Neuronal stem cell (in vitro differentiated cells): ENCODE results near the gene B3GAT1.

Experiments used
- DNase-seq: peaks from one replicate; pipeline ENCODE4 v3.0.0-alpha.2; 2013; ENCODE audit warnings: low spot score
- H2AFZ ChIP-seq: one replicate; pipeline ENCODE4 v1.6.1; 2013; ENCODE audit warnings: mild to moderate bottlenecking, low read length, inconsistent platforms
- H2AK5ac ChIP-seq: 2 replicates; pipeline ENCODE4 v1.6.1; 2013; ENCODE audit warnings: low read depth, mild to moderate bottlenecking, inconsistent platforms, low read length, moderate library complexity, mixed read lengths
- H2BK120ac ChIP-seq: 2 replicates; pipeline ENCODE4 v1.6.1; 2013; ENCODE audit warnings: low read depth, mild to moderate bottlenecking, inconsistent platforms, low read length, moderate library complexity, mixed read lengths
- H2BK12ac ChIP-seq: one replicate; pipeline ENCODE4 v1.6.1; 2013; ENCODE audit warnings: low read length, inconsistent platforms
- H2BK15ac ChIP-seq: 2 replicates; pipeline ENCODE4 v1.6.1; 2013; ENCODE audit warnings: mild to moderate bottlenecking, low read length, inconsistent platforms, mixed read lengths
- H2BK5ac ChIP-seq: one replicate; pipeline ENCODE4 v1.6.1; 2013; ENCODE audit warnings: inconsistent platforms, mild to moderate bottlenecking, low read length, moderate library complexity
- H3K14ac ChIP-seq: one replicate; pipeline ENCODE4 v1.6.1; 2013; ENCODE audit warnings: low read length, inconsistent platforms
- H3K18ac ChIP-seq: 2 replicates; pipeline ENCODE4 v1.6.1; 2013; ENCODE audit warnings: low read length, inconsistent platforms
- H3K23ac ChIP-seq: 2 replicates; pipeline ENCODE4 v1.6.1; 2013; ENCODE audit warnings: low read depth, mild to moderate bottlenecking, mixed read lengths, low read length, inconsistent platforms; ENCODE audit not compliant: poor library complexity
- H3K27ac ChIP-seq: replicated peaks from 3 replicates; pipeline ENCODE4 v1.5.1; 2013; ENCODE audit warnings: low read length, inconsistent platforms
- H3K27me3 ChIP-seq, 3 experiments: 2 replicates each; pipeline ENCODE4 v1.6.1; 2013; ENCODE audit warnings: low read length in 3 of 3, mild to moderate bottlenecking in 2 of 3, inconsistent platforms in 1 of 3, low read depth in 1 of 3, mixed read lengths in 1 of 3, moderate library complexity in 1 of 3; ENCODE audit not compliant: control insufficient read depth in 3 of 3, insufficient read depth in 3 of 3
- H3K36me3 ChIP-seq, 2 donors: replicated peaks in 1 of 2; 2 replicates each; pipeline ENCODE4 v1.6.1; 2013; ENCODE audit warnings: low read length in 2 of 2; ENCODE audit not compliant: control insufficient read depth in 2 of 2, insufficient read depth in 2 of 2
- H3K4ac ChIP-seq: 2 replicates; pipeline ENCODE4 v1.6.1; 2013; ENCODE audit warnings: inconsistent platforms, mild to moderate bottlenecking, low read length, moderate library complexity
- H3K4me1 ChIP-seq, 2 donors: 1 replicate in 1 of 2; 2 replicates in 1 of 2; pipeline ENCODE4 v1.6.1; 2013; ENCODE audit warnings: low read length in 2 of 2, low read depth in 1 of 2; ENCODE audit not compliant: control insufficient read depth in 2 of 2, insufficient read depth in 1 of 2
- H3K4me2 ChIP-seq: one replicate; pipeline ENCODE4 v1.6.1; 2013; ENCODE audit warnings: mild to moderate bottlenecking, low read length, inconsistent platforms; ENCODE audit not compliant: insufficient read depth, poor library complexity, severe bottlenecking
- H3K4me3 ChIP-seq, 2 donors: 2 replicates each; pipeline ENCODE4 v1.5.1; 2013; ENCODE audit warnings: low read length in 2 of 2, mild to moderate bottlenecking in 2 of 2, inconsistent platforms in 1 of 2, moderate library complexity in 1 of 2
- H3K79me1 ChIP-seq: one replicate; pipeline ENCODE4 v1.6.1; 2013; ENCODE audit warnings: low read depth, mild to moderate bottlenecking, inconsistent platforms, low read length, moderate library complexity
- H3K9ac ChIP-seq: one replicate; pipeline ENCODE4 v1.6.1; 2013; ENCODE audit warnings: mild to moderate bottlenecking, low read depth, low read length, inconsistent platforms; ENCODE audit not compliant: poor library complexity
- H3K9me3 ChIP-seq, 2 donors: replicated peaks in 1 of 2; 2 replicates each; pipeline versions ENCODE3 to v1.6.1; 2013; ENCODE audit warnings: low read length in 2 of 2, mild to moderate bottlenecking in 2 of 2, inconsistent platforms in 1 of 2, low read depth in 1 of 2, mixed read lengths in 1 of 2, moderate library complexity in 1 of 2; ENCODE audit not compliant: control insufficient read depth in 2 of 2, insufficient read depth in 1 of 2
- H4K8ac ChIP-seq: one replicate; pipeline ENCODE4 v1.6.1; 2013; ENCODE audit warnings: low read depth, mild to moderate bottlenecking, inconsistent platforms, low read length, moderate library complexity
- H4K91ac ChIP-seq: one replicate; pipeline ENCODE4 v1.6.1; 2013; ENCODE audit warnings: low read length, low read depth, mild to moderate bottlenecking, inconsistent platforms; ENCODE audit not compliant: poor library complexity
- WGBS, 2 donors: extraction: QIAGEN DNeasy Blood & Tissue Kit; methylation state at CpG; one replicate each; pipeline ENCODE4 v1.1.7; 2013; ENCODE audit warnings: missing lambda C conversion rate in 2 of 2, mixed read lengths in 1 of 2; ENCODE audit not compliant: insufficient read length in 2 of 2, insufficient replicate concordance in 1 of 2; ENCODE audit errors: extremely low coverage in 2 of 2; 5-methylcytosine and 5-hydroxymethylcytosine counted together

The B3GAT1 gene

GRCh38 chr11:134330611-134331353 lies 81.3 kb downstream of the B3GAT1 start:
- Histone ChIP-seq H3K9ac (no peak overlapping the region), H3K4me3 (no peak overlapping the region), H3K4me1 (peaks cover 2 to 3% of the 10 kb centered on the region in 2 donors), H2BK5ac (no peak overlapping the region), H2BK12ac (no peak overlapping the region), H2AFZ (peak overlapping the region; percentile 9), H3K18ac (no peak overlapping the region), H3K23ac (no peak overlapping the region), H2BK120ac (no peak overlapping the region), H3K4me2 (no peak overlapping the region), H3K14ac (no peak overlapping the region), H4K8ac (no peak overlapping the region), H3K9me3 (no peaks in the 10 kb centered on the region), H3K36me3 (no peaks in the 10 kb centered on the region), H3K4ac (no peak overlapping the region), H3K27me3 (peaks cover 0 to 46% (median 27%) of the 10 kb centered on the region in 3 experiments), H2BK15ac (no peak overlapping the region), H4K91ac (no peak overlapping the region), H3K79me1 (no peaks in the 10 kb centered on the region), H3K27ac (no peak overlapping the region), H2AK5ac (no peak overlapping the region)
- DNase-seq = no peak
- no CpG with 5 or more reads among the region's 22 CpGs for WGBS, 2 donors
